Measurements from ENCODE around the gene GALNT16. TPM values are rescaled to one million over a fixed set of nuclear protein-coding genes. Genes with fewer than 3 reads are reported as not detected.
"Not testable (repeated sequence)": the region's sequence is repeated elsewhere in the genome, so short reads cannot be mapped to it uniquely, and the experiment has no call there.

The GALNT16 gene
- polyA plus RNA-seq, 3 donors: 1.9 to 3.6 (median 3.4) TPM

- DNase-seq (ENCODE audit: low read depth in 3 of 3, low spot score in 2 of 3): no peak
Observed at GRCh38 chr14:69252851-69253250, 7.1 kb upstream of the GALNT16 start.

DNA sequence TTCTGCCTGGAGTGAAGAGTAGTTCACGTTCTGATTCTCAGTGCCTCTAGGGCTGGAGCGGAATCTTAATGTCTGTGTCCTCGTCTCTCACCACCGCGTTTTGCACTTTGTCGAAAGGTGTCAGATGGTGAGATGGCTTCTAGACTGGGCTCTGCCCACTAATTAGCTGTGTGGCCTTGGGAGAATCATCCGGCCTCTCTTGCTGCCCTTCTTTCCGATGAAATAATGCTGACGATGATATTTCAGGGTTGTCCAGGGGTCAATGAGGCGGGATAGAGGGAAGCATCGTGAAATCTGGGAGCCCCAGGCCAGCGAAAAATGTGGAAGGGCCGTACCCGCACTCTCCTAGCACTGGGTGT lies 811 bp upstream of the GALNT16 start:
- no peak for DNase-seq (ENCODE audit: low read depth in 3 of 3, low spot score in 2 of 3)

GRCh38 chr14:69260190-69260860 lies 367 bp downstream of the GALNT16 start:
- DNase-seq (ENCODE audit: low read depth in 3 of 3, low spot score in 2 of 3): peak in 1 of 3 donors; percentile 27

GRCh38 chr14:69260861-69261564 lies 1.1 kb downstream of the GALNT16 start:
- peak in 1 of 3 donors; percentile 10 for DNase-seq (ENCODE audit: low read depth in 3 of 3, low spot score in 2 of 3)

GRCh38 chr14:69261761-69262331 lies 1.9 kb downstream of the GALNT16 start:
- DNase-seq (ENCODE audit: low read depth in 3 of 3, low spot score in 2 of 3): no peak

GRCh38 chr14:69262516-69262915 lies 2.6 kb downstream of the GALNT16 start:
- no peak for DNase-seq (ENCODE audit: low read depth in 3 of 3, low spot score in 2 of 3)

DNA sequence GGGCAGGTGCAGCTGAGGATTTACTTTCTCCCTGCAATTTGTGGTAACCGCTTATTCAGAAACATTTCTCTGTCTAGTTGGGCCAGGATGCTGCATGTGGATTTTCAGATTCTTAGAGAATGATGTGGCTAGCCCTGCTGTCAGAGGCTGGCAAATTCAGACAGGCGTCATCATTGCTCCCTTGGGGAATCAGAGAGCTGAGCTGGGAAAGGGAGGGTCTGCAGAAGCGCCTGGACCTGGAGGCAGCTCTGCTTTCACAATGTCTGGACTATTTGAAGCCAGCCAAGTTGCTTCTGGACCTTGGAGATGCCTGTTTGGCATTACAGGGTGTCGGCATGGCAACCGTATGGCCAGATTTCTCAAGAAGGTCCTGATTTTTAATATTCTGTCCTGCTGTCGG lies 3.4 kb downstream of the GALNT16 start:
- DNase-seq (ENCODE audit: low read depth in 3 of 3, low spot score in 2 of 3): no peak

DNA sequence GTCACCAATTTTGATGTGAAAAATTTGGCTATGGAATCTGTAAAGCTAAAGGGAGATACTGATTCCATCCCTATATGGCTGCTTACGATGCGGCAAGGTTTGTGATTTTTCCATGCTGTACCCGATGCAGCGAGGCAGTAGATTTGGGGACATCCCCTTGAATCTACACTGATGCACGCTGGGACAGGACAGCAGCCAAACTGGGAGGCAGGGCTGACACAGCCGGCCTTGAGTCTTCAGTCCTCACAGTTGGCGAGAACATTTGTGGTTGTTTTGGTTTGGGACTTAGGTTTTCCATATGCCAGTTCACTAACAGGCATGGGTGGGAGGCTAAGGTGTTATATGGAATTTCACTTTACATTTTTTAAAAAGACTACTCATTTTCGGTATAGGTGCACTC lies 3.8 kb downstream of the GALNT16 start:
- no peak for DNase-seq (ENCODE audit: low read depth in 3 of 3, low spot score in 2 of 3)

GRCh38 chr14:69266572-69267345 lies 6.8 kb downstream of the GALNT16 start:
- no peak for DNase-seq (ENCODE audit: low read depth in 3 of 3, low spot score in 2 of 3)

- DNase-seq (ENCODE audit: low read depth in 3 of 3, low spot score in 2 of 3): no peak
Observed at GRCh38 chr14:69267492-69267891, 7.5 kb downstream of the GALNT16 start.

DNA sequence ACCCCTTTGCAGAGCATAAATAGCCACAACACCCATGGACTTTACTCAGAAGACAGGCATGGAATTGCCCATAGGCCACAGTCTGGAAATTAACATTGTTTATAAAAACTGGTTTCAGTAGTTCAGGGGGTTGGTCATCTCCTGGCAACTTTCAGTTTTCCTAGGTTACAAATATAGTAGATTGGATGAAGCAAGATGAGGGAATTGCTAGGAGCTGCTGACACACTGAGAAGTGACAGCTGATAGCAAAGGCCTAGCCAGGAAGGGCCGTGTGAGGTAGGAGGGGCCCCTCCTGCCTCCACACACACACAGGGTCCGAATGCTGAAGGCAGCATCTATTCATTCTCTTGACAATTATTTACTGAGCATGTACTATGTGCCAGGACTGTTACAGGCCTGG lies 8.3 kb downstream of the GALNT16 start:
- DNase-seq (ENCODE audit: low read depth in 3 of 3, low spot score in 2 of 3): no peak

GRCh38 chr14:69268763-69269162 lies 8.8 kb downstream of the GALNT16 start:
- DNase-seq (ENCODE audit: low read depth in 3 of 3, low spot score in 2 of 3): no peak

- no peak for DNase-seq (ENCODE audit: low read depth in 3 of 3, low spot score in 2 of 3)
Observed at GRCh38 chr14:69269381-69269780, 9.4 kb downstream of the GALNT16 start.

GRCh38 chr14:69270097-69270496 lies 10.1 kb downstream of the GALNT16 start:
- DNase-seq (ENCODE audit: low read depth in 3 of 3, low spot score in 2 of 3): no peak

DNA sequence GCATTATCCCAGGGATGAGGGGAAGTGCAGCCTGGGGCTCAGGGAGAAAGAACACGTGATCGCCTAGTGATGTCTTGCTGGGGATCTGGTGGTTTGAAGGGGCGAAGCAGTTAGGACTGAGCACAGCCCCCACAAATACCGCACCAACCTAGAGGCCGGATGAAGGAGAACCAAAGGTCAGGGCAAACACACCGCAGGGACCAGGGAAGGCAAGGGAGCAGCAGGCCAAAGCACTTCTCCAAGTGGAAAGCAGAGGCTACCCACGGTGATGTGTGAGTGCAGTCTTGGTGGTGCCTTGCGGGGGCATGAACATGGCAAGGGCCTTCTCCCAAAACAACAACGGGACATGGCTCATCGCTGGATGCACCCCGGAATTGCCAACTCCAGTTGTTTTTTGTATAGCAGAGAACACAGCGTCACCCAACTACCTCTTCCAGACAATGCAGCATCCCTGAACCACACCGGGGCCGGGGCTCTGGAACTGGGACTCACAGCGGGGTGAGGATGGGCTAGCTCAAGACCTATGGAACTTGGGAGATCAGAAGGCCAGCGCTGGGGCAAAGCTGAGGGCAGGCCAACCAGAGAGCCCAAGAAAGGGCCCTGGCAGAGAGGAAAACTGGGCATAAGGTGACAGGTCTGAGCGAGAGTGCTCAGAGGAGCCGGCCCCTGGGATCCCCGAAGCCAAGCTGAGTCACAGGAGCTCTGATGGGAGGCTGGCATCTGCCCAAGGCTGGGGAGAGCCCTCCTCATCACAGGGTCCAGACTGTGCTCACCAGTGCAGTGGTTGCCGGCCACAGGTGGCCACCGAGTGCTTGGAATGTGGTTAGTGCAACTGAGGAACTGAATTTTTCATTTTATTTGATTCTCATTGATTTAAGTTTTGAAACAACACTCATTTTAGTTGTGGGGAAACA lies 11.1 kb downstream of the GALNT16 start:
- no peak for DNase-seq (ENCODE audit: low read depth in 3 of 3, low spot score in 2 of 3)

DNA sequence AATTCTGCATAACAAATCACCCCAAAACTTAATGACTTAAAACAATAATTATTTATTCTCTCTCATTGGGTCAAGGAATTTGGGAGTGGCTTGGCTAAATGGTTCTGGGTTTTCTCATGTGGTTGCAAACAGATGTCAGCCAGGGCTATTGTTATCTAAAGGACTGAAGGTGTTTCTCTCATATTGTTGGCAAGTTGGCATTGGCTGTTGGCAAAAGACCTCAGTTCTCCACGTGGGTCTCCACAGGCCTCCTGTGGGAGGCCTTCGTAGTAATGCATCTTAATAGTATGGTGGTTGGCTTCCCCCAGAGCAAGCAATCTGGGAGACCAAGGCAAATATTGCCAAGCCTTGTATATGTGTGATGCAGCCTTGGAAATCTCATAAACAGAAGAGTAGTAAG lies 14.4 kb downstream of the GALNT16 start:
- DNase-seq (ENCODE audit: low read depth in 3 of 3, low spot score in 2 of 3): no peak

DNA sequence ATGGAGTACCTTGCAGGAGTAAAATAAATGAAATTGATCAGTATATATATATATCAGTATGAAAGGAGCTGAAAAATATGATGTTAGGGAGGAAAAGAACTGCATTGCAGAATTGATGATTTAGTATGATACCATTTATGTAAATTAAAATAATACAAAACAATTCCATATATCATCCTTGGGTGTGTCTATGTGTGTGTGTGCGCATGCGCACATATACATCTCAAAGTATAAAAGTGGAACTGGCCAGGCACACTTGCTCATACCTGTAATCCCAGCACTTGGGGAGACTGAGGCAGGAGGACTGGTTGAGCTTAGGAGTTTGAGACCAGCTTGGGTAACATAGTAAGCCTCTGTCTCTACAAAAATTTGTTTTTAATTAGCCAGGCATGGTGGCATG lies 15.4 kb downstream of the GALNT16 start:
- no peak for DNase-seq (ENCODE audit: low read depth in 3 of 3, low spot score in 2 of 3)

DNA sequence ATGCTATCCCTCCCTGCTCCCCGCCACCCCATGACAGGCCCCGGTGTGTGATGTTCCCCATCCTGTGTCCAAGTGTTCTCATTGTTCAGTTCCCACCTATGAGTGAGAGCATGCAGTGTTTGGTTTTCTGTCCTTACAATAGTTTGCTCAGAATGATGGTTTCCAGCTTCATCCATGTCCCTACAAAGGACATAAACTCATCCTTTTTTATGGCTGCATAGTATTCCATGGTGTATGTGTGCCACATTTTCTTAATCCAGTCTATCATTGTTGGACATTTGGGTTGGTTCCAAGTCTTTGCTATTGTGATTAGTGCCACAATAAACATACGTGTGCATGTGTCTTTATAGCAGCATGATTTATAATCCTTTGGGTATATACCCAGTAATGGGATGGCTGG lies 17.4 kb downstream of the GALNT16 start:
- not testable (repeated sequence) for DNase-seq (ENCODE audit: low read depth in 3 of 3, low spot score in 2 of 3)

- no peak for DNase-seq (ENCODE audit: low read depth in 3 of 3, low spot score in 2 of 3)
Observed at GRCh38 chr14:69280746-69281291, 20.9 kb downstream of the GALNT16 start.
